ENCODE results near the gene AKT1S1.

Gene AKT1S1

GRCh38 chr19:49853852-49854377, 23.2 kb downstream of the AKT1S1 start:
- no peak for DNase-seq (ENCODE audit: low read depth)

- no peak for DNase-seq (ENCODE audit: low read depth)
Observed at GRCh38 chr19:49852631-49853126, 24.5 kb downstream of the AKT1S1 start.

GRCh38 chr19:49851456-49852259, 25.5 kb downstream of the AKT1S1 start:
- no peak for DNase-seq (ENCODE audit: low read depth)

GRCh38 chr19:49850487-49851342, 26.4 kb downstream of the AKT1S1 start, which contains the start of gene PTOV1:
PTOV1 (plus strand) TSS chr19:49851159.
- peak; percentile 87 for DNase-seq (ENCODE audit: low read depth)

GRCh38 chr19:49850221-49850486, 27.0 kb downstream of the AKT1S1 start:
- no peak for DNase-seq (ENCODE audit: low read depth)

GRCh38 chr19:49849433-49850220, 27.5 kb downstream of the AKT1S1 start:
- no peak for DNase-seq (ENCODE audit: low read depth)

- no peak for DNase-seq (ENCODE audit: low read depth)
Observed at GRCh38 chr19:49848938-49849337, 28.2 kb downstream of the AKT1S1 start.

GRCh38 chr19:49847731-49848696, 29.1 kb downstream of the AKT1S1 start:
- peak; percentile 95 for DNase-seq (ENCODE audit: low read depth)

GRCh38 chr19:49846408-49846807, 30.7 kb downstream of the AKT1S1 start:
- DNase-seq (ENCODE audit: low read depth) = no peak

GRCh38 chr19:49845414-49845813, 31.7 kb downstream of the AKT1S1 start:
- DNase-seq (ENCODE audit: low read depth) = no peak

- DNase-seq (ENCODE audit: low read depth) = peak; percentile 70
Observed at GRCh38 chr19:49844138-49845095, 32.7 kb downstream of the AKT1S1 start.

- DNase-seq (ENCODE audit: low read depth) = no peak
Observed at GRCh38 chr19:49843265-49843664, 33.9 kb downstream of the AKT1S1 start.

- no peak for DNase-seq (ENCODE audit: low read depth)
Observed at GRCh38 chr19:49840736-49841249, 36.4 kb downstream of the AKT1S1 start.

- DNase-seq (ENCODE audit: low read depth) = no peak
Observed at GRCh38 chr19:49840321-49840720, 36.8 kb downstream of the AKT1S1 start.

- DNase-seq (ENCODE audit: low read depth) = no peak
Observed at GRCh38 chr19:49839713-49840112, 37.4 kb downstream of the AKT1S1 start.

GRCh38 chr19:49838885-49839588, 38.1 kb downstream of the AKT1S1 start:
- no peak for DNase-seq (ENCODE audit: low read depth)

GRCh38 chr19:49837425-49837824, 39.7 kb downstream of the AKT1S1 start:
- no peak for DNase-seq (ENCODE audit: low read depth)

- peak; percentile 55 for DNase-seq (ENCODE audit: low read depth)
Observed at GRCh38 chr19:49837009-49837310, 40.2 kb downstream of the AKT1S1 start.

Measured in amniotic epithelial cell (primary cell).